HG03135 (cell line): ENCODE data around the gene MFSD2B.
"Not testable (repeated sequence)": the region's sequence is repeated elsewhere in the genome, so short reads cannot be mapped to it uniquely, and the experiment has no call there.

Experiments
- ATAC-seq: cut with Tn5 transposase; IDR thresholded peaks from one replicate; pipeline ENCODE4 v1.9.1; 2021; ENCODE audit warnings: mild to moderate bottlenecking, moderate library complexity; ENCODE audit not compliant: unreplicated experiment

MFSD2B gene

DNA sequence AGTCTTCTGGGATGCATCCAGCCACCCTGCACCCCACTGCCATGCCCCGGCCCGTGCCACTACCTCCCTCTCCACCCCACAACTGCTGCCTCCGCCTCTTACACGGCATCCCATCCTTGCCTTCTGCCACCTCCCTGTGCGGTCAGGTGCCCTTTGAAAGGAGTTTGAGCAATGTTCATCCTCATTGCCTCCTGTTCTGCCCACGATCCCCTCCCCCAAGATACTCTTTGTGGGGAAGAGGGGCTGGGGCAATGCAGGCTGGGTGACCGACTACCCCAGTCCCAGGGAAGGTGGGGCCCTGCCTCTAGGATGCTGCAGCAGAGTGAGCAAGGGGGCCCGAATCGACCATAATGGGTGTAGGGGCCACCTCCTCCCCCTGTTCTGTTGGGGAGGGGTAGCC lies 8.4 kb downstream of the MFSD2B start:
- no peak for ATAC-seq

DNA sequence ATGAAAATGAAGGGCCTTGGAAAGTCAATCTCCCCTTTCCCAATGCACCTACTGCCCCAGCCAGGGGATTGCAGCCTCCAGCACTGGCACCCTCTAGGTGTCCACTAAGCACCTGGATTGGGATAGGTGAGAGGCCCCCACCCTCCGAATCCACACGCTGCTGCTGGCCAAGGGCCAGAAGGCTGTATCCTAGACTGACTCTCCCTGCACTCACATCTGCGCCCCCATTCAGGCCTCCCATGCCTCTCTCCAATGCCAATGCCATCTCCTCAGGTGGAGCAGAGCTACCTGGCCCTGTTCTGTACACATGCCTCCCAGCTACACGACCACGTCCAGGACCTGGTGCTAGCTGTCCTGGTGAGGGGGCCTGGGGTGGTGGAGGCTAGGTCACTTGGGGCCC lies 9.8 kb downstream of the MFSD2B start:
- ATAC-seq: no peak

DNA sequence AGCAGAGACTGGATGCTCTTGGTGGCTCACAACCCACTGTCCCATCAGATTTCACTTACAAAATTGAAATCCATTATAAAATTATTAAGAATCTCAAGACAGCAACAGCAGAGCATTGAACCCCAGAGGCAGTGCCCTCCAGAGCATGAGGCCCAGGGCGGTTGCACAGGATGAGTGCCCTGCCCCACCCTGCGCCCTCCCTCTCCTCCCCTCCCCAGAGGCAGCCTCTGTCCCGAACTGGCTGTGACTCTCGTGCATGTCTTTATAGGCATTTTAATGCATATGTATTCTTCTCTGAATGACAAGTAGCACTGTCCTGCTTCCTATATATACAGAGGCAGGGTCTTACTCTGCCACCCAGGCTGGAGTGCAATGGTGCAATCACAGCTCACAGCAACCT lies 10.4 kb downstream of the MFSD2B start:
- no peak for ATAC-seq

DNA sequence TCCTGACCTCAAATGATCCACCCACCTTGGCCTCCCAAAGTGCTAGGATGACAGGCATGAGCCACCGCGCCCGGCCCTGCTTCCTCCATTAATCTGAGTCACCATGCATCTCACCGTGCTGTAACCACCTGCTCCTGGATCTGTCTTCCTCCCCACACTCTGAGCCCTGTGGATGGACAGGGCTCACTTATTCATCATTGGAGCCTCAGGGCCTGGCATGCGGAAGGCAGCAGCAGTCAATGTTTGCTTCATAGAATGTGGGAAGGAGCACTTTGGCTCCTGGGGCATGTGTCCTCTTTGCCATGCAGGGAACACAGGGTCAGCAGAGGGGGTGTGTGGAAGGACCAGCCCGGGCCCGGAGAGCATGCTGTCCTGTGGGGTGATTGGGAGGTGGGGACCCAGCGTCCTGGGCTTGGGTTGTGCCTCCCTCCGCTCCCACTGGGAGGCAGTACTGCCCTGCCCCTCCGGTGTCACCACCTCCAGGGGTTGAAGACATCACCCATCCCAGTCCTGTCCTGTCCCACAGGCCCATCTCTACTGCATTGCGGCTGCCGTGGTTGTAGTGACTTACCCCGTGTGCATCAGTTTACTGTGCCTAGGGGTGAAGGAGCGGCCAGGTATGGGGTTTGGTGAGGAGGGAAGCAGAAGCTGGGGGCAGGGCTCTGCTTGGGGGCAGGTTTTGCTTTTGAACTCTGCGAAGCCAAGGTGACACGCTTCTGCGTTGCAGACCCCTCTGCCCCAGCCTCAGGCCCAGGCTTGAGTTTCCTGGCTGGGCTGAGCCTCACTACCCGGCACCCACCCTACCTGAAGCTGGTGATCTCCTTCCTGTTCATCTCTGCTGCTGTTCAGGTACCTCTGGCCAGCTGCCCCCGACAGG lies 11.5 kb downstream of the MFSD2B start:
- ATAC-seq: no peak

DNA sequence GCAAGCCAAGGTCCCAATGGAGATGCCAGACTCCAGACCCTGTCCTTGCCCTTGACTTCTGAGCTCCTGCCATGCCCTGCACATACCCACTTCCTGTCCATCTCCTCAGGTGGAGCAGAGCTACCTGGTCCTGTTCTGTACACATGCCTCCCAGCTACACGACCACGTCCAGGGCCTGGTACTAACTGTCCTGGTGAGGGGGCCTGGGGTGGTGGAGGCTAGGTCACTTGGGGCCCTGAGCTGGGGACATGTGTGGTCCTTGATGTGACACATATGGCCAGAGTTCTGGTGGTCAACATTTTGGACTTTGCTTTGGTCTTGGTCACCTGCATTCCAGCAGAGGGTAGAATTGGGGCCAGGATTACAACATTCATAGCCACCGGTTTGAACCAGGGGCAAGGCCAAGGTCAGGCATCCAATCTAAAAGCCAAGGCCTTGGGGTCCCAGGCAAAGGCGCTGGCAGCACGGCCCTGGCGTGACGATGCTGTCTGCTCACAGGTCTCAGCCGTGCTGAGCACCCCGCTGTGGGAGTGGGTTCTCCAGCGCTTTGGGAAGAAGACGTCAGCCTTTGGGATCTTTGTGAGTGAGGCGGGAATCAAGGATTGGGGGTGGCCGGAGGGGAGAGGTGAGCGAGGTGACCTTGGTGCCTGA lies 12.6 kb downstream of the MFSD2B start:
- ATAC-seq: no peak

DNA sequence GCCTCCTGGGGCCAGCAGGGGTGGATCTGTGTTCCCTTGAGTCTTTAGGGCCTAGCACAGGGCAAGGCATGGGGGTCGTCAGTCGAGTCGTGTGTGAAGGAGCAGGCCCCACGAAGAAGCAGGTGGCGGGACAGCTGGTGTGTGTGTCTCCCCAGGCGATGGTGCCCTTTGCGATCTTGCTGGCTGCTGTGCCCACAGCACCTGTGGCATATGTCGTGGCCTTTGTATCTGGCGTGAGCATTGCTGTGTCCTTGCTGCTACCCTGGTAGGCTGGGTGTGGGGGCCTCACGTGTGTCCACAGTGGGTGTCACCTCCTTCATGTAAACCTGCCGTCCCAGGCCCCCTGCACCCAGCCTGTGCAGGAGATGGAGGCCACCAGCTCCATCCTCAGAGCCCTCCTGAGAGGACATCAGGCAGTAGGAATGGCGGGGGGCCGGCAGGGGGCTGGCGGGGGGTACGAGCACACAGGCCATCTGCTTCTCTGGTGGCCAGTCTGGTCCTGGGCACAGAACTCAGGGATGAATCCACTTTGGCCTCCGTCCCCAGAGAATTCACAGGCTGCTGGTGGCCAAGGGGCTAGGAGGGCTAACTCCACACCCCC lies 13.2 kb downstream of the MFSD2B start:
- ATAC-seq: no peak

DNA sequence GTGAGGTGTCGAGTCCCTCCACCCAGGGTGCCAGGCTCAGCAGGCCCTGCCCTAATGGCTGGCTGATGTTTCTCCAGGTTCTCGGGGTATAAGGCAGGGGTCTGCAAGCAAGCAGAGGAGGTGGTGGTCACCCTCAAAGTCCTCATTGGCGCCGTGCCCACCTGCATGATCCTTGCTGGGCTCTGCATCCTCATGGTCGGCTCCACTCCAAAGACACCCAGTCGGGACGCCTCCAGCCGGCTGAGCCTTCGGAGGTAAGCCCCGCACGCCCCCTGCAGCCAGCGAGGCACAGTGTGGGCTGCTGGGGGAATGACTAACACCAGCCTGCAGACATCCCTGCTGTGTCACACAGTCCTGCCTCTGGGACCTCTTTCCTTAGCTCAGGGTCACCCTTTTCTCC lies 14.1 kb downstream of the MFSD2B start:
- no peak for ATAC-seq

DNA sequence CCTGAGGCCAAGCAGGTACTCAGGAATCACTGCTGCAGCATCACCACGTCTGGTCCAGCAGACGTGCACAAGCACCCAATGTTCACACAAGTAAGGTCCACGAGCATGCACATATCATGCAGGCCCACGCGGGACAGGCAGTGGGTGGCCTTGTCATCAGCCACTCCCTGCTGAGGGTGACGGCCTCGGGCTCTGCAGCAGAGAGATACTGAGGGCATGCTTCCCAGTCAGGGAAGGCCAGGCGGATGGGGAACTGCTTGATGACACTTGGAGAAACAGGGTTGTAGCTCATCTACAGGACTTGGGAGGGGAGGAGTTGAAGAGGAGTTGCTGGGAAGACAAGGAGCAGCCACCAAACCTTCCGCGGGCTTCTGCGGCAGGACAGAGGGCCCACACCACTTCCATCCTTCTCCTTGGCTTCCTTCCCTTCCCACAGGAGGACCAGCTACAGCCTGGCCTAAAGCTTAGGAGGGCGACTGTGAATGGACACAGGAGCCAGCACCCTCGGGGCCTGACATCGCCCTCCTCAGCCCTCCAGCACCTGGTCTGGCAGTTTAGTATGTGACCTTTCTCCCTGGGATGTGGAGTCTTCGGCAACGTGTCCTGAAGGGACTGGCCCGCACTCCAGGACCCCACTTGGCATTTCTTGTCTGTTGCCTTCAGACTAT lies 15.2 kb downstream of the MFSD2B start:
- ATAC-seq: no peak

DNA sequence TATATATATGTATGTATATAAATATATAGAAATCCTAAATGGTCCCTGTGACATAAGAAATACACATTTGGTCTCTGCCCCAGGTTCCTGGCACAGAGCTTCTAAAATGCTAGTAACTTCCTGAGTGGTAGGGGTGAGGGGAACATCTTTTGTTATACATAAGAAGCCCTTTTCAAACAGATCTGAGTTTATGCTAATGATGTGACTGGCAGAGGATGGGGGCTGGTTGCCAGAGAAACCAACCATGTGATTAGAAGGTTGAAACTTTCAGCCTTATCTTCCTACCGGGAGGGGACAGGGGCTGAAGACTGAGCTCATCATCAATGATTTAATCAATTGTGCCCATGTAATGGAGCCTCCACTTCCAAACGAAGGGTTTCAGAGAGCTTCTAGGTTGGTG lies 16.3 kb downstream of the MFSD2B start:
- no peak for ATAC-seq

DNA sequence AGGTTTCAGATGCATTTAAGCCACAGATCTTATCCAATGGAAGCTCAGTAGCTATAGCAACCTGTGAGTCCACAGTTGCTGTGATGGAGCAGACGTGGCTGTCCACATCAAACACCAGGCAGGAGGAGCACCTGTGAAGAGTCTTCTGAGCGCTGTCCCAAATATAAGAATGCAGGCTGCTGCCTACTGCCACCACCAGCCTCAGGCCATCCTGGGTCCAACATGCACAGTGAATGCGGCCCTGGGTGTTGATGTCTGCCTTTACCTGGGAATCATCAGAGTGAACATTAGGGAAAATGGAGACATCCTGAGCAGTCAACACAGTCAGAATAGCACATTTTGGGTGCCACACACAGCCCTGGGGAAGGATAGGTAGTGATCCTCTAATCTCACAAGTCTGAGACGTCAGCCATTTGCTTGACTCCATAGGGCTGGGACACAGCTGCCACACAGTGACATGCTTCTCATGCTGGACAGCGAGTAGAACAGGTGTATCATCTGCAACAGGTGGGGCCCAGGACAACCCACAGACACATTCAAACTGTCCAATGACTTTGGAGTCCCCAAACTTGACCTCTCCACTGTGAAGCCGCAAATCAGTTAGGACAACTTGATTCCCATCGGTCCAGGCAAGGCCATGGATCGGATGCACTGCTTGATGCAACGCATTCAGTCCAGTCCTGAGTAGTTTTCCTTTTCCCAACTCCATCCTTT lies 29.1 kb downstream of the MFSD2B start:
- no peak for ATAC-seq

DNA sequence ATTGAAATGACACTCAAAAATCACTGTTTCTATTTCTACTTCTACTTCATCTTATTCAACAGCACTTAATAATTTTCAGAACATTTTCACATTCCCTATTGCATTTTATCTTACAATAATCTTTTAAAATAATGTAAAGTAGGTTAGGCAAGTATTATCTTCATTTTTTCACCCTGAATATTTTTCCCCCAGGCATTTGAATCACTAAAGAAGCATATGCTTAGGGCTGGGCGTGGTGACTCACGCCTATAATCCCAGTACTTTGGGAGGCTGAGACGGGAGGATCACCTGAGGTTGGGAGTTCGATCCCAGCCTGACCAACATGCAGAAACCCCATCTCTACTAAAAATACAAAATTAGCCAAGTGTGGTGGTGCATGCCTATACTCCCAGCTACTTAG lies 30.6 kb downstream of the MFSD2B start:
- no peak for ATAC-seq

DNA sequence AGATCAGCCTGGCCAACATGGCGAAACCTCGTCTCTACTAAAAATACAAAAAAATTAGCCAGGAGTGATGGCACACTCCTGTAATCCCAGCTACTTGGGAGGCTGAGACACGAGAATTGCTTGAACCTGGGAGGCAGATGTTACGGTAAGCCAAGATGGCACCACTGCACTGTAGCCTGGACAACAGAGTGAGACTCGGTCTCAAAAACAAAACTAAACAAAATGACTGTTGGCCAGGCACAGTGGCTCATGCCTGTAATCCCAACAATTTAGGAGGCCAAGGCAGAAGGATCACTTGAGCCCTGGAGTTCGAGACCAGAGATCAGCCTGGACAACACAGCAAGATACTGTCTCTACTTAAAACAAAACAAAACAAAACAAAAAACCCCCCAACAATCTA lies 33.2 kb downstream of the MFSD2B start:
- not testable (repeated sequence) for ATAC-seq

DNA sequence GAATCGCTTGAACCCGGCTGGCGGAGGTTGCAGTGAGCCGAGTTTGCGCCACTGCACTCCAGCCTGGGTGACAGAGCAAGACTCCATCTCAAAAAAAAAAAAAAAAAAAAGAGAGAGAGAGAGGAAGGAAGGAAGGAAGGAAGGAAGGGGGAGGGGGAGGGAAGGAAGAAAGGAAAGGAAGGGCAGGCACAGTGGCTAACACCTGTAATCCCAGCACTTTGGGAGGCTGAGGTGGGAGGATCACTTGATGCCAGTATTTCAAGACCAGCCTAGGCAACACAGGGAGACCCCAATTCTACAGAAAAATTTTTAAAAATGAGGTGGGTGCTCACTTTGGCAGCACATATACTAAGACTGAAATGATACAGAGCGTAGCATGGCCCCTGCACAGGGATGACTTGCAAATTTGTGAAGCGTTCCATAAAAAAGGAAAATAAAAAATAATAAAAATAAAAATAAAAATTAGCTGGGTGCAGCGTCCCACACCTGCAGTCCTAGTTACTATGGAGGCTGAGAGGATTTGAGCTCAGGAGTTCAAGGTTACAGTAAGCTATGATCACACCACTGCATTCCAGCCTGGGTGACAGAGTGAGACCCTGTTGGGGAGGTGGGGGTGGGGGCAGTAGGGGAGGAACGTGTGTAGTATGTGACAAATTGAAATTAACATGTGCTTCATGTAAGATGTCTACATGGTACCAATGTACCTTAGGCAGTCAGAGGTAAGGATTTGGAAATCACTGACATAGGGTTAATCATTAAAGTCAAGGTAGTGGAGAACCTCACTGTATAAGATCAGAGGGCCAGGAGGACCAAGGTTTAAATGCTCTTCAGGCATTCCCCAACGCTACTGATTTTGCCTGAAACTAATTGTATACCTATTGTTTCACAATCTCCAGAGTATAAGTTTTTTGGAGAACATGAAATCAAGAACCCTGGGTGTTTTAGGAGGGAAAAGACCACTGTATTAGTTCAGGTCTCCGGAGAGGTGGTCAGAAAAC lies 35.9 kb downstream of the MFSD2B start:
- ATAC-seq: no peak

DNA sequence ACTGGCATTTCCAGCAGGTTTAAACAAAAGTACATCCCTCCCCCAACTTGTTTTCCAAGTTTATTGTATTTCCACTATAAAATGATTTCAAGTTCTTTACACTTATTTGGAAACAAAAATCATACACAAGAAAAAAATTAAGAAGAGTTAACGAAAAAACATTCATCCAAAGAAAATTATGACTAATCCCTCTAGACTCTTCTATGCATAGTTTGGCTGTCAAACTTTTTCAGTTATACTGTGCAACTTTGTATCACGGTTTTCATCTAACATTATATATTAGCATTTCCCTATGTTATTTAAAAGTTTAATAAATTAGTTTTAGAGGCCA lies 36.7 kb downstream of the MFSD2B start:
- no peak for ATAC-seq

DNA sequence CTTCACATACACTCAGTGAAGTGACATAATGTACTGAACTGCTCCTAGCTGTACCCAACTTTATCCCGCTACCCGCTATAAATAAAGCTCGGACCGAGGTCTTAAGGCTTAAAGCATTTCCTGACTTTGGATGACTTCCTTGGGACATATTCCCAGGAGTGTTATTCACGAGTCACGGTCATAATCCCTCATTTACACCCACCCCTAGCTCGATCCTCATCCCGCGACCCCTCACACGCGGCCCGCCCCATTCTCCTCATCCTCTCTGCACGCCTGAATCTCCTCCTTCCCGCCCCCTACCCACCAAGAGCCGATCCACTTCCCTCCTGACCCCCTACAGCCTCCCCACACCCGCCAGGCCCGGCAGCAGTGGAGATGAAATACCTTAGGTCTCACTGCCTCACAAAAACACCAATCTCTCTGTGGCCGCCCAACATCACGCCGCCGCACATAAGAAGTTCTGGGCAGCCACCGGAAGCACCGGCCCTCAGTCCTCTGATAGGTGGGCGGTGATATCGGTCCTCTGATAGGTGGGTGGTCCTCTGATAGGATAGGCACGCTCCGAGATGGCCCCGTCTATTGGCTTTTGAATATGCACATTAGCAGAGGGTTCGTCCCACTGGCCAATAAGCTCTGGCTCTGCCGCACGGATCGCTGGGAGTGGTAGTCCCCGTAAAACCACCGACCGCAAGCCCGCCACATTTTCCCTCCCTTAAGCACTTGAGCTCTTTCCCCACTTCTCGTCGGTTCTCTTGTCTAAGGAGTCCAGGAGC lies 37.2 kb downstream of the MFSD2B start, which contains the start of gene WDCP:
WDCP (minus strand) TSS at position 462 of the 773 bp plus-strand sequence. CDS start 7,897 bp downstream, outside the sequence.
- ATAC-seq: peak; percentile 99

DNA sequence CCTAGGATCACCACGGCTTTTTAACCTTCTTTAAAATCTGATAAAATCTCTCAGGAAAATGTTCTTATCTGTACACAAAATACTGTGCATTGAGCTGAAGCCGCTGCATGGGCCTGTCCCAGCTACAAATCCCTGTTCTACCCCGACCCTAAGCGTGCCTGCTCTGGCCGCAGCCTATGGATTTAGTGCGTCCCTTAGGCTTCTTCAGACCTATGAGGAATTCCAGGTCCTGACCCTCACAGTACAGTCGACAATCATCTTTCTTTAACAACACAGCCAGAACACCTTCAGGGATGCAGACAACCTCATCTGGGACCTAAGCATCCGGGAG lies 37.8 kb downstream of the MFSD2B start:
- ATAC-seq: peak; percentile 0

DNA sequence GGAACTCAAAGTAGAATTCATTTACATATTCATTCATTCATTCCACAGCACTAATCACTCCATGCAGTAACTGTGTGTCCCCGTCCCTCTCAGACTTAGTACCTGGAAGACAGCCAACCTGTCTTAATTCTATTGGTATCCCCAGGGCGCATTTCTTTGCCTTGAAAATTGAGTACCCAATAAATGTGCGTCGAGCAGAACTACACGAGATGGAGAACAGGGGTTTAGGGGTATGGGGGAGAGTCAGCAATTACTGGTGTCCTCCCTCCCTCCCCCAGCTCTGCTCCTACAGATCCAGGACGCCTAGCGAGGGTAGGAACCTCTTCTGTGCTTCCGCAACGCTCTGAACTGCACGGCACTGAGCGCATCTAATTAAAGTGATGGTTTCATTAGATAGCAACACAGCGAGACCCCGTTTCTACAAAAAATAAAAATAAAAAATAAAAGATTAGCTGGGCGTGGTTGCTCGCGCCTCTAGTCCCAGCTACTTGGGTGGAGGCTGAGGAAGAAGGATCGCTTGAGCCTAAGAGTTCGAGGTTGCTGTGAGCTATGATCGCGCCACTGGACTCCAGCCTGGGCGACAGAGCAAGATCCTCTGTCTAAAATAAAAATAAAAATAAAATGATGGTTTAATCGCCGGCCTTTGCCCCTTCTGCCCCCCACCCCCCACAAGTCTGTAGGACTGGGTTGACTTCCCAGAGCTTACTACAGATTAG lies 39.0 kb downstream of the MFSD2B start:
- no peak for ATAC-seq

DNA sequence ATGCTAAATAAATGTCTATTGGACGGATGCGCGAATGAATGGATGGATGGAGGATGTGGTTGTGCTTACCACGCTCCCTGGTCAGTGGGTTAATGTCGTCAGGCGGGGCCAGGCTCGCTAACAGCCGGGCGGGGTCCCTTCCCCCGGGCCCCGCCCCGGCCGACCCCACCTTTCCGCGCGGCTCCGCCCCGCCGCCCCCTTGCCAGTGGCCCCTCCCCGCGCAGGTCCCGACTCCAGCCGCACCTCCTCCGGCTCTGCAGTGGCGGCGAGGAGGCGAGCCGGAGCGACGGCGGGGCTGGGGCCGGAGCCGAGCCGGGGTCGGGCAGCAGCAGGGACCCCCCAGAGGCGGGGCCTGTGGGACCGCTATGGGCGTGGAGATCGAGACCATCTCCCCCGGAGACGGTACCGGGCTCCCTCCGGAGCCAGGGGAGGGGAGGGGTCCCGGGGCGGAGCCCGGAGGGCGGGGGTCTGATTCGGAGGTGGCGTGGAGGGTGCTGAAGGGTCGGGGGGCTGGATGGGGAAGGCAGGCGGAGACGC lies 39.7 kb downstream of the MFSD2B start, which contains the start of gene FKBP1B:
FKBP1B (plus strand) TSS at position 257 of the 537 bp plus-strand sequence; CDS start at position 366, 109 bp downstream.
- ATAC-seq: no peak
